PFSK-1 (cell line): ENCODE data around the gene POLG.

Source experiments
- POLR2AphosphoS5 ChIP-seq: IDR thresholded peaks from 2 replicates; pipeline ENCODE4 v1.6.1; 2012; ENCODE audit warnings: low read depth, mild to moderate bottlenecking, control low read depth, low read length, moderate library complexity
- SIN3A ChIP-seq: IDR thresholded peaks from 2 replicates; pipeline ENCODE4 v1.6.1; 2012; ENCODE audit warnings: mild to moderate bottlenecking, low read length, moderate library complexity, borderline replicate concordance; ENCODE audit not compliant: insufficient read depth
- TAF1 ChIP-seq: IDR thresholded peaks from 2 replicates; pipeline ENCODE4 v1.6.1; 2012; ENCODE audit warnings: low read length, control low read depth, borderline replicate concordance; ENCODE audit not compliant: insufficient read depth
- TF ChIP-seq, protein P1 (sequence below), 2 experiments: IDR thresholded peaks; 2 replicates each; pipeline versions ENCODE4 v1.6.1 to v1.8.0; 2011 to 2012; ENCODE audit warnings: low read depth in 2 of 2, low read length in 2 of 2, control low read depth in 1 of 2, inconsistent platforms in 1 of 2, mild to moderate bottlenecking in 1 of 2, moderate library complexity in 1 of 2; ENCODE audit not compliant: insufficient read depth in 1 of 2

DNA sequence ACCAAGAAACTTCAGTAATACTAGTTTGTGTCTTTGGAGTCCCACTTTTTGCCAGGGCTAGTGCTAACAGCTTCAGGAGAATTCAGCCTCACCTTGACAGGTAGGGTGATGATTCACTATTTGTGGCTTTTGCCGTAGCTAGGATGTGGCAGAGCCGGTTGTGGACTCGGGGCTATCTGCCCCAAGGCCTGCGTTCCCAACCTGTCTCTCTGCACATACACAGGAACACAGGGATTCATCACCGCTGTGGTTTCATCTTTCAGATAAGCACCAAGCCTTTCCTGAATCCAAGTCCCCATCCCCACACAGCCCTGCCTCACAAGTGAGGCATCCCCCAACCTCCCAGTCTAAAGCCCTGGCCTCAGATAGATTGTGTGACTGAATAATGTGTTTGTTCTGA, 45.2 kb upstream of the POLG start:
- TF ChIP-seq TAF1 (no peak), SIN3A (no peak), POLR2AphosphoS5 (no peak)
- TF ChIP-seq, protein P1, sequence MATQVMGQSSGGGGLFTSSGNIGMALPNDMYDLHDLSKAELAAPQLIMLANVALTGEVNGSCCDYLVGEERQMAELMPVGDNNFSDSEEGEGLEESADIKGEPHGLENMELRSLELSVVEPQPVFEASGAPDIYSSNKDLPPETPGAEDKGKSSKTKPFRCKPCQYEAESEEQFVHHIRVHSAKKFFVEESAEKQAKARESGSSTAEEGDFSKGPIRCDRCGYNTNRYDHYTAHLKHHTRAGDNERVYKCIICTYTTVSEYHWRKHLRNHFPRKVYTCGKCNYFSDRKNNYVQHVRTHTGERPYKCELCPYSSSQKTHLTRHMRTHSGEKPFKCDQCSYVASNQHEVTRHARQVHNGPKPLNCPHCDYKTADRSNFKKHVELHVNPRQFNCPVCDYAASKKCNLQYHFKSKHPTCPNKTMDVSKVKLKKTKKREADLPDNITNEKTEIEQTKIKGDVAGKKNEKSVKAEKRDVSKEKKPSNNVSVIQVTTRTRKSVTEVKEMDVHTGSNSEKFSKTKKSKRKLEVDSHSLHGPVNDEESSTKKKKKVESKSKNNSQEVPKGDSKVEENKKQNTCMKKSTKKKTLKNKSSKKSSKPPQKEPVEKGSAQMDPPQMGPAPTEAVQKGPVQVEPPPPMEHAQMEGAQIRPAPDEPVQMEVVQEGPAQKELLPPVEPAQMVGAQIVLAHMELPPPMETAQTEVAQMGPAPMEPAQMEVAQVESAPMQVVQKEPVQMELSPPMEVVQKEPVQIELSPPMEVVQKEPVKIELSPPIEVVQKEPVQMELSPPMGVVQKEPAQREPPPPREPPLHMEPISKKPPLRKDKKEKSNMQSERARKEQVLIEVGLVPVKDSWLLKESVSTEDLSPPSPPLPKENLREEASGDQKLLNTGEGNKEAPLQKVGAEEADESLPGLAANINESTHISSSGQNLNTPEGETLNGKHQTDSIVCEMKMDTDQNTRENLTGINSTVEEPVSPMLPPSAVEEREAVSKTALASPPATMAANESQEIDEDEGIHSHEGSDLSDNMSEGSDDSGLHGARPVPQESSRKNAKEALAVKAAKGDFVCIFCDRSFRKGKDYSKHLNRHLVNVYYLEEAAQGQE (IDR thresholded peaks at IDR 0.05; ENCODE audit: insufficient read depth in 1 of 2, low read depth in 2 of 2, low read length in 2 of 2), result no peak
